HG02938 (cell line): ENCODE results near the gene MPV17L.
"Not testable (repeated sequence)": the region's sequence is repeated elsewhere in the genome, so short reads cannot be mapped to it uniquely, and the experiment has no call there.

Source experiments
- ATAC-seq: cut with Tn5 transposase; IDR thresholded peaks from one replicate; pipeline ENCODE4 v1.9.1; 2021; ENCODE audit warnings: mild to moderate bottlenecking, moderate library complexity; ENCODE audit not compliant: unreplicated experiment

Gene MPV17L

GRCh38 chr16:15395631-15396508 is at the start of gene MPV17L:
TSS of gene MPV17L (plus strand) at chr16:15395754. CDS start at chr16:15395898, 144 bp downstream.
- not testable (repeated sequence) for ATAC-seq

- ATAC-seq = not testable (repeated sequence)
Measured at GRCh38 chr16:15348721-15349120, 46.8 kb upstream of the MPV17L start.

GRCh38 chr16:15351251-15351650 is 44.3 kb upstream of the MPV17L start:
- not testable (repeated sequence) for ATAC-seq

GRCh38 chr16:15351745-15352144 is 43.8 kb upstream of the MPV17L start:
- not testable (repeated sequence) for ATAC-seq

- not testable (repeated sequence) for ATAC-seq
Measured at GRCh38 chr16:15352852-15353251, 42.7 kb upstream of the MPV17L start.

- ATAC-seq = not testable (repeated sequence)
Measured at GRCh38 chr16:15354846-15355245, 40.7 kb upstream of the MPV17L start.

- ATAC-seq = not testable (repeated sequence)
Measured at GRCh38 chr16:15357495-15357894, 38.1 kb upstream of the MPV17L start.

- ATAC-seq = not testable (repeated sequence)
Measured at GRCh38 chr16:15378194-15378593, 17.4 kb upstream of the MPV17L start, which contains the start of gene NPIPA5. TSS of gene NPIPA5 (minus strand) at chr16:15378294. CDS start at chr16:15378294, 0 bp downstream.

- not testable (repeated sequence) for ATAC-seq
Measured at GRCh38 chr16:15382810-15383209, 12.7 kb upstream of the MPV17L start.

GRCh38 chr16:15388060-15388459 is 7.5 kb upstream of the MPV17L start:
- ATAC-seq = not testable (repeated sequence)

- ATAC-seq = not testable (repeated sequence)
Measured at GRCh38 chr16:15389916-15390315, 5.6 kb upstream of the MPV17L start.

- ATAC-seq = not testable (repeated sequence)
Measured at GRCh38 chr16:15393025-15393424, 2.5 kb upstream of the MPV17L start.

- not testable (repeated sequence) for ATAC-seq
Measured at GRCh38 chr16:15396509-15396829, 915 bp downstream of the MPV17L start.

- ATAC-seq = no peak
Measured at GRCh38 chr16:15396948-15397594, 1.5 kb downstream of the MPV17L start.

- no peak for ATAC-seq
Measured at GRCh38 chr16:15398618-15399316, 3.2 kb downstream of the MPV17L start.

- ATAC-seq = no peak
Measured at GRCh38 chr16:15399317-15399716, 3.8 kb downstream of the MPV17L start.

- not testable (repeated sequence) for ATAC-seq
Measured at GRCh38 chr16:15400314-15400713, 4.8 kb downstream of the MPV17L start.

- ATAC-seq = no peak
Measured at GRCh38 chr16:15401972-15402371, 6.4 kb downstream of the MPV17L start.

- no peak for ATAC-seq
Measured at GRCh38 chr16:15403392-15403995, 7.9 kb downstream of the MPV17L start.

GRCh38 chr16:15404091-15404490 is 8.5 kb downstream of the MPV17L start:
- ATAC-seq = not testable (repeated sequence)

- ATAC-seq = no peak
Measured at GRCh38 chr16:15404792-15405191, 9.2 kb downstream of the MPV17L start.
